GM12878 (cell line): Measurements from ENCODE around the gene SNAP29.

Experiments
- ATF3 ChIP-seq: IDR thresholded peaks from 2 replicates; pipeline ENCODE4 v1.6.1; 2011; ENCODE audit warnings: low read depth, mild to moderate bottlenecking, low read length, moderate library complexity, borderline replicate concordance; ENCODE audit errors: extremely low read depth
- BHLHE40 ChIP-seq, 2 experiments: fragments of 450-650 bp in 1 of 2; IDR thresholded peaks; 2 replicates each; pipeline ENCODE4 v1.6.1; 2011 to 2017; ENCODE audit warnings: low read depth in 2 of 2, borderline replicate concordance in 1 of 2, improper control_type of control experiment in 1 of 2, low read length in 1 of 2, mild to moderate bottlenecking in 1 of 2
- CTCF ChIP-seq, 3 experiments: IDR thresholded peaks in 2 of 3; conservative IDR thresholded peaks in 1 of 3; 2 replicates each; pipeline ENCODE4 v1.5.1; 2011; ENCODE audit warnings: low read depth in 3 of 3, low read length in 3 of 3, mild to moderate bottlenecking in 3 of 3, control low read depth in 2 of 3, moderate library complexity in 2 of 3, inconsistent platforms in 1 of 3, mixed read lengths in 1 of 3; ENCODE audit not compliant: control insufficient read depth in 2 of 3, insufficient read depth in 1 of 3; ENCODE audit errors: extremely low read depth in 1 of 3
- MXI1 ChIP-seq: fragments of 150-350 bp; IDR thresholded peaks from 2 replicates; pipeline ENCODE4 v1.6.1; 2011; ENCODE audit warnings: low read depth, mild to moderate bottlenecking, inconsistent platforms, low read length, improper control_type of control experiment
- NRF1 ChIP-seq: conservative IDR thresholded peaks from 2 replicates; pipeline ENCODE4 v1.6.1; 2011; ENCODE audit warnings: mild to moderate bottlenecking, low read depth, low read length, improper control_type of control experiment
- PKNOX1 ChIP-seq: fragments of 450-650 bp; IDR thresholded peaks from 2 replicates; pipeline ENCODE4 v1.6.1; 2016; ENCODE audit warnings: mild to moderate bottlenecking
- POLR2AphosphoS5 ChIP-seq: IDR thresholded peaks from 2 replicates; pipeline ENCODE4 v1.6.1; 2011; ENCODE audit warnings: mild to moderate bottlenecking, low read length, inconsistent platforms
- ZNF217 ChIP-seq: fragments of 450-650 bp; IDR thresholded peaks from 2 replicates; pipeline ENCODE4 v1.6.1; 2017; ENCODE audit warnings: antibody characterized with exemption, mild to moderate bottlenecking

GRCh38 chr22:20867179-20868024 is 8.6 kb downstream of the SNAP29 start:
- TF ChIP-seq ZNF217 (no peak), CTCF (IDR thresholded peaks at IDR 0.05 in 2 of 3, conservative IDR thresholded peaks at IDR 0.05 in 1 of 3; ENCODE audit: control insufficient read depth in 2 of 3, extremely low read depth in 1 of 3, insufficient read depth in 1 of 3, low read depth in 3 of 3, low read length in 3 of 3) (no peak), NRF1 (no peak), ATF3 (no peak), BHLHE40 (IDR thresholded peaks at IDR 0.05; ENCODE audit: borderline replicate concordance in 1 of 2, low read depth in 2 of 2, low read length in 1 of 2) (no peak), POLR2AphosphoS5 (no peak), MXI1 (no peak), PKNOX1 (no peak)
